SK-N-SH treated with all-trans-retinoic acid at 6 μM for 48 hours (cell line): ENCODE data around the gene TTL.

Experiments used
- ATAC-seq: fragments of 200-7000 bp; cut with Tn5 transposase; 3 replicates; pipeline ENCODE4 v1.9.1; 2020; ENCODE audit warnings: mild to moderate bottlenecking, moderate library complexity
- ARNTL ChIP-seq: fragments of 450-650 bp; formaldehyde crosslinking; IDR thresholded peaks from 2 replicates; pipeline ENCODE4 v1.5.0; 2020; ENCODE audit warnings: low read depth, mild to moderate bottlenecking, moderate library complexity, borderline replicate concordance
- BACH2 ChIP-seq: fragments of 250-450 bp; sonication (Bioruptor Pico); IDR thresholded peaks from 2 replicates; pipeline ENCODE4 v1.9.0; 2021; ENCODE audit warnings: mild to moderate bottlenecking, borderline replicate concordance
- CREB5 ChIP-seq: fragments of 250-450 bp; sonication (Bioruptor Pico); IDR thresholded peaks from 2 replicates; pipeline ENCODE4 v1.5.1; 2020; ENCODE audit warnings: low read depth, mild to moderate bottlenecking, moderate library complexity
- CSDC2 ChIP-seq: fragments of 250-450 bp; sonication (Bioruptor Pico); IDR thresholded peaks from 2 replicates; pipeline ENCODE4 v1.5.0; 2020; ENCODE audit warnings: mild to moderate bottlenecking, moderate library complexity
- CSRNP3 ChIP-seq: fragments of 250-450 bp; sonication (Bioruptor Pico); IDR thresholded peaks from 2 replicates; pipeline ENCODE4 v1.5.1; 2021; ENCODE audit warnings: mild to moderate bottlenecking, moderate library complexity
- ESRRG ChIP-seq: fragments of 250-450 bp; sonication (Bioruptor Pico); IDR thresholded peaks from 2 replicates; pipeline ENCODE4 v1.6.1; 2021; ENCODE audit warnings: mild to moderate bottlenecking
- GLIS3 ChIP-seq: fragments of 250-450 bp; sonication (Bioruptor Pico); IDR thresholded peaks from 2 replicates; pipeline ENCODE4 v1.5.0; 2020; ENCODE audit warnings: mild to moderate bottlenecking, moderate library complexity
- ISL1 ChIP-seq: fragments of 250-450 bp; sonication (Bioruptor Pico); IDR thresholded peaks from 2 replicates; pipeline ENCODE4 v2.1.2; 2022; ENCODE audit warnings: mild to moderate bottlenecking, moderate library complexity
- OSR1 ChIP-seq: fragments of 250-450 bp; sonication (Bioruptor Pico); IDR thresholded peaks from 2 replicates; pipeline ENCODE4 v1.8.0; 2022; ENCODE audit warnings: moderate library complexity, mild to moderate bottlenecking, inconsistent platforms
- POU6F1 ChIP-seq: fragments of 250-450 bp; sonication (Bioruptor Pico); IDR thresholded peaks from 2 replicates; pipeline ENCODE4 v1.8.0; 2021; ENCODE audit warnings: low read depth, mild to moderate bottlenecking, moderate library complexity, borderline replicate concordance
- PPARA ChIP-seq: fragments of 250-450 bp; sonication (Bioruptor Pico); IDR thresholded peaks from 2 replicates; pipeline ENCODE4 v1.5.0; 2020; ENCODE audit warnings: mild to moderate bottlenecking, borderline replicate concordance
- RARB ChIP-seq: fragments of 250-450 bp; sonication (Bioruptor Pico); IDR thresholded peaks from 2 replicates; pipeline ENCODE4 v1.8.0; 2021; ENCODE audit warnings: mild to moderate bottlenecking, moderate library complexity
- SNAI2 ChIP-seq: fragments of 250-450 bp; sonication (Bioruptor Pico); IDR thresholded peaks from 2 replicates; pipeline ENCODE4 v1.5.0; 2020; ENCODE audit warnings: mild to moderate bottlenecking, moderate library complexity
- TCF4 ChIP-seq: fragments of 250-450 bp; sonication (Bioruptor Pico); IDR thresholded peaks from 2 replicates; pipeline ENCODE4 v1.8.0; 2021; ENCODE audit warnings: mild to moderate bottlenecking, moderate library complexity, borderline replicate concordance
- TOX ChIP-seq: fragments of 250-450 bp; sonication (Bioruptor Pico); IDR thresholded peaks from 2 replicates; pipeline ENCODE4 v1.8.0; 2021; ENCODE audit warnings: mild to moderate bottlenecking, moderate library complexity, borderline replicate concordance
- TSHZ2 ChIP-seq: fragments of 250-450 bp; sonication (Bioruptor Pico); IDR thresholded peaks from 2 replicates; pipeline ENCODE4 v1.5.0; 2020; ENCODE audit warnings: mild to moderate bottlenecking, moderate library complexity
- ZFP3 ChIP-seq: fragments of 250-450 bp; sonication (Bioruptor Pico); IDR thresholded peaks from 2 replicates; pipeline ENCODE4 v1.5.0; 2020; ENCODE audit warnings: mild to moderate bottlenecking, moderate library complexity
- ZFP30 ChIP-seq: fragments of 450-650 bp; formaldehyde crosslinking; IDR thresholded peaks from 2 replicates; pipeline ENCODE4 v1.5.0; 2022; ENCODE audit warnings: mild to moderate bottlenecking, moderate library complexity
- ZNF565 ChIP-seq: fragments of 450-650 bp; formaldehyde crosslinking; conservative IDR thresholded peaks from 2 replicates; pipeline ENCODE4 v1.5.0; 2020; ENCODE audit warnings: low read depth, mild to moderate bottlenecking, moderate library complexity
- ZNF8 ChIP-seq: fragments of 450-650 bp; formaldehyde crosslinking; IDR thresholded peaks from 2 replicates; pipeline ENCODE4 v1.5.0; 2020; ENCODE audit warnings: mild to moderate bottlenecking, moderate library complexity

TTL gene

GRCh38 chr2:112488201-112488600 is 6.2 kb downstream of the TTL start:
- ATAC-seq, result no peak
- TF ChIP-seq SNAI2 (CRISPR knock-in tag), result no peak
- no peak for TF ChIP-seq BACH2
- TF ChIP-seq CSDC2 (CRISPR knock-in tag), result no peak
- TF ChIP-seq ISL1, result no peak
- TF ChIP-seq ZFP3 (CRISPR knock-in tag), result no peak
- TF ChIP-seq RARB (CRISPR knock-in tag), result no peak
- TF ChIP-seq CSRNP3 (CRISPR knock-in tag), result no peak
- TF ChIP-seq ARNTL, result no peak
- no peak for TF ChIP-seq PPARA (CRISPR knock-in tag)
- no peak for TF ChIP-seq TOX (CRISPR knock-in tag)
- no peak for TF ChIP-seq GLIS3 (CRISPR knock-in tag)
- TF ChIP-seq TSHZ2 (CRISPR knock-in tag), result no peak
- no peak for TF ChIP-seq CREB5 (CRISPR knock-in tag)
- TF ChIP-seq ZNF8 (CRISPR knock-in tag), result no peak
- no peak for TF ChIP-seq ESRRG (CRISPR knock-in tag)
- no peak for TF ChIP-seq TCF4
- no peak for TF ChIP-seq POU6F1 (CRISPR knock-in tag)

- no peak for ATAC-seq
- TF ChIP-seq ISL1 (no peak), ARNTL (no peak), ZFP30 (no peak), ZFP3 (CRISPR knock-in tag) (no peak), BACH2 (no peak), ESRRG (CRISPR knock-in tag) (no peak), SNAI2 (CRISPR knock-in tag) (no peak), CREB5 (CRISPR knock-in tag) (no peak), PPARA (CRISPR knock-in tag) (no peak), OSR1 (CRISPR knock-in tag) (no peak), ZNF565 (CRISPR knock-in tag) (no peak), TSHZ2 (CRISPR knock-in tag) (no peak)
These were observed 10.0 kb downstream of the TTL start for GRCh38 chr2:112491946-112492345.
